ENCODE results near the gene HYAL1.

The HYAL1 gene

DNA sequence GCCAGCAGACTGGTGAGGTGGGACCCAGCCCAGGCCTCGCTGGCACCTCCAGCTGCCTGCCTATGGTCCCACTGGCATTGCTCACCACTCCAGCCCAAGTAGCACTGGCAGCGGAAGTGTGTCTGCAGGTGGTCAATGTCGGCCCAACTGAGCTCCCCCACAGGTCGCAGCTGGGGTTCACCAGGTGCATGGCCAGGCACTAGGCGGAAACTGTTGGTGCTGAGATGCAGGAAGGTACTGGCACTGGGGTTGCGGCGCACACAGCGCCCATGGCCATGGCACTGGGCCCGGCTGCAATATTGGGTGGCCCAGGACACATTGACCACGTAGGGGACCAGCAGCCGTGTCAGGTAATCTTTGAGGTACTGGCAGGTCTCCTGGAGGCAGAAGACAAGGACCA lies 14.8 kb upstream of the HYAL1 start:
- TF ChIP-seq, protein P1, sequence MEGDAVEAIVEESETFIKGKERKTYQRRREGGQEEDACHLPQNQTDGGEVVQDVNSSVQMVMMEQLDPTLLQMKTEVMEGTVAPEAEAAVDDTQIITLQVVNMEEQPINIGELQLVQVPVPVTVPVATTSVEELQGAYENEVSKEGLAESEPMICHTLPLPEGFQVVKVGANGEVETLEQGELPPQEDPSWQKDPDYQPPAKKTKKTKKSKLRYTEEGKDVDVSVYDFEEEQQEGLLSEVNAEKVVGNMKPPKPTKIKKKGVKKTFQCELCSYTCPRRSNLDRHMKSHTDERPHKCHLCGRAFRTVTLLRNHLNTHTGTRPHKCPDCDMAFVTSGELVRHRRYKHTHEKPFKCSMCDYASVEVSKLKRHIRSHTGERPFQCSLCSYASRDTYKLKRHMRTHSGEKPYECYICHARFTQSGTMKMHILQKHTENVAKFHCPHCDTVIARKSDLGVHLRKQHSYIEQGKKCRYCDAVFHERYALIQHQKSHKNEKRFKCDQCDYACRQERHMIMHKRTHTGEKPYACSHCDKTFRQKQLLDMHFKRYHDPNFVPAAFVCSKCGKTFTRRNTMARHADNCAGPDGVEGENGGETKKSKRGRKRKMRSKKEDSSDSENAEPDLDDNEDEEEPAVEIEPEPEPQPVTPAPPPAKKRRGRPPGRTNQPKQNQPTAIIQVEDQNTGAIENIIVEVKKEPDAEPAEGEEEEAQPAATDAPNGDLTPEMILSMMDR (conservative IDR thresholded peaks at IDR 0.05; ENCODE audit: low read length) = no peak
- TF ChIP-seq EZH2phosphoT487 (IDR thresholded peaks at IDR 0.05; ENCODE audit: borderline replicate concordance) = no peak

DNA sequence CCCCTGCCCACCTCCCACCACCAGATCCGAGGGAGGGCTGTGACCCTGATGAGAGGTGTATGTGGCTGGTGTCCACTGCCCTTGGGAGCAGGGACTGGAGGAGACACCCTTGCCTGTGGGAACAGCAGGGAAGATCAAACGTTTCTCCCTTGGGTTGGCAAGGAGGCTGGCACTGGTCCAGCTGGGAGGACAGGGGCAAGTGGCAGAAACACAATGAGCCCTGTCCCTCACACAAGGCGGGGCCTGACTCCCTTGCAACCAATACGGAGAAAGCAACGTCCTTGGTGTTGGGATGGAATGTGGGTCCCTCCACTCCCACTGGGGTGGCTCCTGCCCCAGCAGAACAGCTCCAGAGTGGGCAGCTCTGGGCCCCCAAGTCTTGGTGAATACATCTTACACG lies 13.9 kb upstream of the HYAL1 start:
- H3K9ac ChIP-seq (ENCODE audit: low read depth, low read length, poor library complexity, severe bottlenecking) = no peak overlapping the region
- H3K4me3 ChIP-seq (ENCODE audit: low read length, poor library complexity, severe bottlenecking) = no peak overlapping the region
- no peaks in the 10 kb centered on the region for H3K9me2 ChIP-seq (replicated peaks; ENCODE audit: low read depth, low read length)
- no peak overlapping the region for H2AFZ ChIP-seq (ENCODE audit: low read length)
- TF ChIP-seq, protein P1 (conservative IDR thresholded peaks at IDR 0.05; ENCODE audit: low read length) = no peak
- TF ChIP-seq EZH2phosphoT487 (IDR thresholded peaks at IDR 0.05; ENCODE audit: borderline replicate concordance) = no peak
- no peaks in the 10 kb centered on the region for H3K27me3 ChIP-seq (ENCODE audit: insufficient read depth, low read length, poor library complexity, severe bottlenecking)
- H4K20me1 ChIP-seq (ENCODE audit: insufficient read depth, low read length, poor library complexity, severe bottlenecking) = peaks cover 15% of the 10 kb centered on the region
- H3F3A ChIP-seq (ENCODE audit: low read depth) = no peaks in the 10 kb centered on the region
- H3K9me3 ChIP-seq (ENCODE audit: insufficient read depth, low read depth, low read length) = no peaks in the 10 kb centered on the region
- peak overlapping the region; percentile 30 for H3K4me2 ChIP-seq (ENCODE audit: low read depth, low read length, poor library complexity, severe bottlenecking)
- H3K79me2 ChIP-seq (ENCODE audit: insufficient read depth, low read length) = peaks cover 29% of the 10 kb centered on the region
- H3K4me1 ChIP-seq (ENCODE audit: insufficient read depth, low read length, poor library complexity, severe bottlenecking) = peaks cover 37% of the 10 kb centered on the region
- H3K36me3 ChIP-seq (ENCODE audit: insufficient read depth, low read length) = no peaks in the 10 kb centered on the region

More for the DNA sequence above, 14.8 kb upstream of the HYAL1 start:
- H3K4me3 ChIP-seq (ENCODE audit: low read length, poor library complexity, severe bottlenecking) = no peak overlapping the region
- H3K27me3 ChIP-seq (ENCODE audit: insufficient read depth, low read length, poor library complexity, severe bottlenecking) = no peaks in the 10 kb centered on the region
- H3K79me2 ChIP-seq (ENCODE audit: insufficient read depth, low read length) = peaks cover 29% of the 10 kb centered on the region
- no peaks in the 10 kb centered on the region for H3F3A ChIP-seq (ENCODE audit: low read depth)
- no peaks in the 10 kb centered on the region for H3K9me3 ChIP-seq (ENCODE audit: insufficient read depth, low read depth, low read length)
- H3K4me1 ChIP-seq (ENCODE audit: insufficient read depth, low read length, poor library complexity, severe bottlenecking) = peaks cover 37% of the 10 kb centered on the region
- no peak overlapping the region for H3K9ac ChIP-seq (ENCODE audit: low read depth, low read length, poor library complexity, severe bottlenecking)
- H4K20me1 ChIP-seq (ENCODE audit: insufficient read depth, low read length, poor library complexity, severe bottlenecking) = peaks cover 15% of the 10 kb centered on the region
- peak overlapping the region; percentile 95 for H3K4me2 ChIP-seq (ENCODE audit: low read depth, low read length, poor library complexity, severe bottlenecking)
- no peaks in the 10 kb centered on the region for H3K36me3 ChIP-seq (ENCODE audit: insufficient read depth, low read length)
- H2AFZ ChIP-seq (ENCODE audit: low read length) = no peak overlapping the region
- no peaks in the 10 kb centered on the region for H3K9me2 ChIP-seq (replicated peaks; ENCODE audit: low read depth, low read length)

DNA sequence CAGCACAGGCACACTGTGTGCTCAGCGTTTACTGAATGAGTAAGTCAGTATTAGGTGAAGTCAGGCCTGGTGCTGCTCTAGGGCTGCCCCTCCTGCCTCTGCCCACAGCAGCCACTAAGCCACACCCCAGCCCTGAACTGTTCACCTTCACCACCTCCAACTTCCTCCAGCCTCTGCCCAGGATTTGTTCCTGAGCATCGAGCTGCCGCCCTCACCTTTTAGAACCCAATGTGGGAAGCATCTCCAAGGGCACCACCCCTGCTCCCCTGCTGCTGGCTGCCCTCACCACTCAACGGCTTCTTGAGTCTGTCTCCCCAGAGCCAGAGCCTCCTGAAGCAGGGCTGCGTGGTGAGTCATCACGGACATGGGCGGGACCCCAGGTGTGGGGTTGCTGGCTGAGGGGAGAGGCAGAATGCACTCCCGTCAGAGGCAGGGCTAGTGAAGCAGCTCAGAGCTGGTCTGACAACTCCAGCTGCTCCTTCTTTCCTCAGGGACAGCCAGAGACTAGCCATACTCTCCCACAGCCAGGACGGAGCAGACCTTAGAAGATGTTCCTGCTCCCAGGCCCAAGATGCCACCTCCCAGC lies 13.4 kb upstream of the HYAL1 start:
- peaks cover 29% of the 10 kb centered on the region for H3K79me2 ChIP-seq (ENCODE audit: insufficient read depth, low read length)
- peak overlapping the region; percentile 14 for H3K9ac ChIP-seq (ENCODE audit: low read depth, low read length, poor library complexity, severe bottlenecking)
- peaks cover 37% of the 10 kb centered on the region for H3K4me1 ChIP-seq (ENCODE audit: insufficient read depth, low read length, poor library complexity, severe bottlenecking)
- no peaks in the 10 kb centered on the region for H3K9me3 ChIP-seq (ENCODE audit: insufficient read depth, low read depth, low read length)
- no peaks in the 10 kb centered on the region for H3F3A ChIP-seq (ENCODE audit: low read depth)
- peak overlapping the region; percentile 30 for H3K4me2 ChIP-seq (ENCODE audit: low read depth, low read length, poor library complexity, severe bottlenecking)
- H3K9me2 ChIP-seq (replicated peaks; ENCODE audit: low read depth, low read length) = no peaks in the 10 kb centered on the region
- no peak overlapping the region for H2AFZ ChIP-seq (ENCODE audit: low read length)
- no peak for TF ChIP-seq EZH2phosphoT487 (IDR thresholded peaks at IDR 0.05; ENCODE audit: borderline replicate concordance)
- TF ChIP-seq, protein P1 (conservative IDR thresholded peaks at IDR 0.05; ENCODE audit: low read length) = no peak
- H3K36me3 ChIP-seq (ENCODE audit: insufficient read depth, low read length) = no peaks in the 10 kb centered on the region
- no peak overlapping the region for H3K4me3 ChIP-seq (ENCODE audit: low read length, poor library complexity, severe bottlenecking)
- H4K20me1 ChIP-seq (ENCODE audit: insufficient read depth, low read length, poor library complexity, severe bottlenecking) = peaks cover 15% of the 10 kb centered on the region
- H3K27me3 ChIP-seq (ENCODE audit: insufficient read depth, low read length, poor library complexity, severe bottlenecking) = no peaks in the 10 kb centered on the region
